22Rv1 (cell line): ENCODE data around the gene MGAT5.

Experiments used
- CTCF ChIP-seq: fragments of 450-650 bp; IDR thresholded peaks from 2 replicates; pipeline ENCODE4 v1.5.1; 2017; ENCODE audit warnings: mild to moderate bottlenecking
- ZFX ChIP-seq: fragments of 450-650 bp; IDR thresholded peaks from 2 replicates; pipeline ENCODE4 v1.6.1; 2017; ENCODE audit warnings: antibody characterized with exemption, borderline replicate concordance

- TF ChIP-seq CTCF (no peak), ZFX (no peak)
These were observed 952 bp downstream of the MGAT5 start for GRCh38 chr2:134254824-134255223.
